GM20000 (cell line): Measurements from ENCODE around the gene MAP3K14.

Source experiments
- DNase-seq: peaks from one replicate; pipeline ENCODE4 v3.0.0; 2012; ENCODE audit warnings: low spot score
- TF ChIP-seq, protein P1 (sequence below): IDR thresholded peaks from 2 replicates; pipeline ENCODE4 v1.5.1; 2012; ENCODE audit warnings: mild to moderate bottlenecking, control low read depth; ENCODE audit errors: extremely low read depth, missing control alignments

Gene MAP3K14

DNA sequence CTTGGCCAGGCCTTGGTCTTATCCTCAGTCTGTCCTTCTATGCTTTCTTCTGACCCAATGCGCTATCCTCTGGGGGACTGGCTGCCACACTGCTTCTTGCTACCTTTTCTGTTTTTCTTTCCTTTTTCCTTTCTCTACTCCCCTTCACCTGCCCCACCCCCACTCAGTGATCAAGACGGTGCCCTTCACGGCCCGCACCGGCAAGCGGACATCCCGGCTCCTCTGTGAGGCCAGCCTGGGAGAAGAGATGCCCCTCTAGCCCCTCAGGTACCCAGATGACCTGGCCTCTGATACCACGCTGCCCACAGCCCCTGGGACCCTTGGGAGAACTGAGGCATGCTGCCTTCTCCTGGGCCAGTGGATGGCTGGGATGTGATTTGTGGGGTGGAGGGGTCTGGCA lies 70.5 kb downstream of the MAP3K14 start:
- TF ChIP-seq, protein P1, sequence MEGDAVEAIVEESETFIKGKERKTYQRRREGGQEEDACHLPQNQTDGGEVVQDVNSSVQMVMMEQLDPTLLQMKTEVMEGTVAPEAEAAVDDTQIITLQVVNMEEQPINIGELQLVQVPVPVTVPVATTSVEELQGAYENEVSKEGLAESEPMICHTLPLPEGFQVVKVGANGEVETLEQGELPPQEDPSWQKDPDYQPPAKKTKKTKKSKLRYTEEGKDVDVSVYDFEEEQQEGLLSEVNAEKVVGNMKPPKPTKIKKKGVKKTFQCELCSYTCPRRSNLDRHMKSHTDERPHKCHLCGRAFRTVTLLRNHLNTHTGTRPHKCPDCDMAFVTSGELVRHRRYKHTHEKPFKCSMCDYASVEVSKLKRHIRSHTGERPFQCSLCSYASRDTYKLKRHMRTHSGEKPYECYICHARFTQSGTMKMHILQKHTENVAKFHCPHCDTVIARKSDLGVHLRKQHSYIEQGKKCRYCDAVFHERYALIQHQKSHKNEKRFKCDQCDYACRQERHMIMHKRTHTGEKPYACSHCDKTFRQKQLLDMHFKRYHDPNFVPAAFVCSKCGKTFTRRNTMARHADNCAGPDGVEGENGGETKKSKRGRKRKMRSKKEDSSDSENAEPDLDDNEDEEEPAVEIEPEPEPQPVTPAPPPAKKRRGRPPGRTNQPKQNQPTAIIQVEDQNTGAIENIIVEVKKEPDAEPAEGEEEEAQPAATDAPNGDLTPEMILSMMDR: no peak
- DNase-seq: no peak

DNA sequence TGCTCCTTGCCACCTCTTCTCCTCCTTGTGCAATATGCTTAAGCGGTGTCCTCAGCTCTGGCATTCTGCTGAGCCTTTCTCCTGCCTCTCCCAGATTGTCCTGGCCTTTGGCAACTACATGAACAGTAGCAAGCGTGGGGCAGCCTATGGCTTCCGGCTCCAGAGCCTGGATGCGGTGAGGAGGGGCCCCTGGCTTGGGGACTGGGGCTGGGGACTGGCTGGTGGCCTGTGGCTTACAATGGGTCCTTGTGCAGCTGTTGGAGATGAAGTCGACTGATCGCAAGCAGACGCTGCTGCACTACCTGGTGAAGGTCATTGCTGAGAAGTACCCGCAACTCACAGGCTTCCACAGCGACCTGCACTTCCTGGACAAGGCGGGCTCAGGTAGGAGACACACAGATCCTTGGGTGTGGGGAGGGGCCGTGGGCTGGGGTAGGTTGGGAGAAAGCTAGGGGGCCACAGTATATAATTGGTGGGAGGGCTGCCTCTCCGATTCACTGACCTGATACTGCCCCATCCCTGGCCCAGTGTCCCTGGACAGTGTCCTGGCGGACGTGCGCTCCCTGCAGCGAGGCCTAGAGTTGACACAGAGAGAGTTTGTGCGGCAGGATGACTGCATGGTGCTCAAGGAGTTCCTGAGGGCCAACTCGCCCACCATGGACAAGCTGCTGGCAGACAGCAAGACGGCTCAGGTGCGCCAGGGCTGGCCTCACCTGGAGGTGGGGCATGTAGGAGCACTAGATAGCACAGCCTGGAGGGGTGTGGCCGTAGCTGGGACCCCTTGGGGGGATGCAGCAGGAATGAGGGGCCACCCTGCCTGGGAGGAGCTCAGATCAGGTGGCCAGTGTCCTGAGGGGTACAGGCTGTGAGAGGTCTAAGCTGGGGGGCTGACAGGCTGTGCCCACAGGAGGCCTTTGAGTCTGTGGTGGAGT lies 71.8 kb downstream of the MAP3K14 start:
- DNase-seq: no peak
- TF ChIP-seq, protein P1: no peak

DNA sequence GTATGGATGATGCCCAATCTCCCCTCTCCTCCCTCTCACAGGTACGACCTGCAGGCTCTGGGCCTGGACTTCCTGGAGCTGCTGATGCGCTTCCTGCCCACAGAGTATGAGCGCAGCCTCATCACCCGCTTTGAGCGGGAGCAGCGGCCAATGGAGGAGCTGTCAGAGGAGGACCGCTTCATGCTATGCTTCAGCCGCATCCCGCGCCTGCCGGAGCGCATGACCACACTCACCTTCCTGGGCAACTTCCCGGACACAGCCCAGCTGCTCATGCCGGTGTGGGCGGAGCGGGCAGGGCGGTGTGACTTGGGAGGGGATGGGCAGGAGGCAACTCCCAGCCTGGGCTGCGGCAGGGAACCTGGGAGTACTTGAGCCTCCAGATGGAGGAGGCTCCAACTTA lies 73.1 kb downstream of the MAP3K14 start:
- DNase-seq: no peak
- TF ChIP-seq, protein P1: no peak

DNA sequence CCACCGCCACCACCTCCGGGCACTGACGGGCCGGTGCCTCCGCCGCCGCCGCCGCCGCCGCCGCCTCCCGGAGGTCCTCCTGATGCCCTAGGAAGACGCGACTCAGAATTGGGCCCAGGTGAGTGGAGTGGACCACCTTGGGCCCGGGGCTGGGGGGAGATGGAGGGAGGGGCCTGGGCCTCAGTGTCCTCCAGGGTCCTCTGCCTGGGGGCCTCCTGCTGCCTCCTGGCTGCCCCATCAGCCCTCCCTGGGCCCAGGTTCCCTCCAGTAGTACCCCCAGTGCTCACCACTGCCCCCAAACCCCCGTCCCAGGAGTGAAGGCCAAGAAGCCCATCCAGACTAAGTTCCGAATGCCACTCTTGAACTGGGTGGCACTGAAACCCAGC lies 74.8 kb downstream of the MAP3K14 start:
- DNase-seq: no peak
- TF ChIP-seq, protein P1: no peak

DNA sequence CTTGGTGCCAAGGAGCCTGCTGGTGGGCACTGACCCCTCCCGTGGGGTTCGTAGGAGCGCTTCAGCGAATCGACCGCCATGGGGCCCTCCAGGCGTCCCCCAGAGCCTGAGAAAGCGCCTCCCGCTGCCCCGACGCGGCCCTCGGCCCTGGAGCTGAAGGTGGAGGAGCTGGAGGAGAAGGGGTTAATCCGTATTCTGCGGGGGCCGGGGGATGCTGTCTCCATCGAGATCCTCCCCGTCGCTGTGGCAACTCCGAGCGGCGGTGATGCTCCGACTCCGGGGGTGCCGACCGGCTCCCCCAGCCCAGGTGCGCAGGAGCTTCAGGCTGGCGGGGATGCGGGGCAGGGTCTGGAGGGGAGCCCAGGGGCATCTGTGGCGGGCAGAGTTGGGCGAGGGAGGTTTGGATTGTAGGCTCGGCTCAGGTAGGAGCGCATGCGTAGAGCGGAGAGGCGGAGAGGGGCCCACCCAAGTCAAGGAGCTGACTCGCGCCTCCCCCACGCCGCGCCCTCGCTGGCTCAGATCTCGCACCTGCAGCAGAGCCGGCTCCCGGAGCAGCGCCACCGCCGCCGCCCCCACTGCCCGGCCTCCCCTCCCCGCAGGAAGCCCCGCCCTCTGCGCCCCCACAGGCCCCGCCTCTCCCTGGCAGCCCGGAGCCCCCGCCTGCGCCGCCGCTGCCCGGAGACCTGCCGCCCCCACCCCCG lies 75.3 kb downstream of the MAP3K14 start:
- TF ChIP-seq, protein P1: no peak
- DNase-seq: no peak

DNA sequence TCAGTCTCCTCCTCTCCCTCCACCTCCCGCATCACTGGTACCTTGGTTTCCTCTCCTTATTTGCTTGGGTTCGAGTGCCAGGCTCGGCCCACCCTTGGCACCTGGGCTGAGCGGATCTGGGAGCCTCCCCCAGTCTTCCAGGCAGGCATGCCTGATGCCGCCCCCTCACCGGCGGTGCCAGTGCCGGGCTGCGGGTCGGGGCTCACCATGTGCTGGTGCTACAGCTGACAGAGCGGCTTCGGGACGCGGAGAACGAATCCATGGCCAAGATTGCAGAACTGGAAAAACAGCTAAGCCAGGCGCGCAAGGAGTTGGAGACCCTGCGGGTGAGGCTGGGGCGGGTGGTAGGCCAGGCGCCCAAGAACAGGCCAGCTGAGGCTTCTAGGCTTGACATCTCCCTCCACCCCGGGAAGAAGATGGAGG lies 75.9 kb downstream of the MAP3K14 start:
- TF ChIP-seq, protein P1: no peak
- no peak for DNase-seq

DNA sequence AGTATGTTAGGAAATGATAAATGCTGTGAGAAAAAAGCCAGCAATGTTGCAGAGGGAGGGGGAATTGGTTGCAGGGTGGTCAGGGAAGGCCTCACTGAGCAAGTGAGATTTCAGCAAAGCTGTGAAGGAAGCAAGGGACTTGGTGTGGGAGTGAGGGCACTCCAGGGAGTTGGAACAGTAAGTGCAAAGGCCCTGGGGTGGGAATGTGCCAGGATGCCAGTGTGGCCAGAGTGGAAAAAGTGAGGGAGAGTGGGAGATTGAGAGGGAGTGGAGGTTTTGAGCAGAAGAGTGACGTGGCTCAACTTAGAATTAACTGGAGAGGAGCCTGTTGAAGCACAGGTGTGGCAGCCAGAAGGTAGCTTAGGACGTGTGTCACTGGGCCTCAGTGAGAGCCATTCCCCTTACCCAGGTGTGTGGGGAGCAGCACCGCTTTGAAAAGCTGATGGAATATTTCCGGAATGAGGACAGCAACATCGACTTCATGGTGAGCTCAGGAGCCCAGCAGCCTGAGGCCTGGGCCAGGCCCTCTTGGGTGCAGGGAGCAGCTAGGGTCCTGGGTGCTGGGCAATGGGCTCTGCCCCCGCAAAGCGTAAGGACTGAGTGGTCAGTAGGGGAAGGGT lies 78.6 kb downstream of the MAP3K14 start:
- TF ChIP-seq, protein P1: no peak
- DNase-seq: no peak
